ENCODE measurements around the gene SLC9A8.

- TF ChIP-seq, protein P1, sequence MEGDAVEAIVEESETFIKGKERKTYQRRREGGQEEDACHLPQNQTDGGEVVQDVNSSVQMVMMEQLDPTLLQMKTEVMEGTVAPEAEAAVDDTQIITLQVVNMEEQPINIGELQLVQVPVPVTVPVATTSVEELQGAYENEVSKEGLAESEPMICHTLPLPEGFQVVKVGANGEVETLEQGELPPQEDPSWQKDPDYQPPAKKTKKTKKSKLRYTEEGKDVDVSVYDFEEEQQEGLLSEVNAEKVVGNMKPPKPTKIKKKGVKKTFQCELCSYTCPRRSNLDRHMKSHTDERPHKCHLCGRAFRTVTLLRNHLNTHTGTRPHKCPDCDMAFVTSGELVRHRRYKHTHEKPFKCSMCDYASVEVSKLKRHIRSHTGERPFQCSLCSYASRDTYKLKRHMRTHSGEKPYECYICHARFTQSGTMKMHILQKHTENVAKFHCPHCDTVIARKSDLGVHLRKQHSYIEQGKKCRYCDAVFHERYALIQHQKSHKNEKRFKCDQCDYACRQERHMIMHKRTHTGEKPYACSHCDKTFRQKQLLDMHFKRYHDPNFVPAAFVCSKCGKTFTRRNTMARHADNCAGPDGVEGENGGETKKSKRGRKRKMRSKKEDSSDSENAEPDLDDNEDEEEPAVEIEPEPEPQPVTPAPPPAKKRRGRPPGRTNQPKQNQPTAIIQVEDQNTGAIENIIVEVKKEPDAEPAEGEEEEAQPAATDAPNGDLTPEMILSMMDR (IDR thresholded peaks at IDR 0.05), result no peak
- no peak for TF ChIP-seq ZFX (IDR thresholded peaks at IDR 0.05; ENCODE audit: borderline replicate concordance)
Observed at GRCh38 chr20:49796600-49797343, 15.9 kb upstream of the SLC9A8 start.
